Hematopoietic multipotent progenitor cell treated with erythropoietin and hydrocortisone succinate and interleukin-3 and kit ligand, for 4 days (in vitro differentiated cells): ENCODE results near the gene RADIL.
A peak's percentile ranks its signal among the peaks of the same experiment; 100 is the strongest.

Experiments used
- DNase-seq: peaks from one replicate; pipeline ENCODE4 v3.0.0-alpha.2; 2015

The RADIL gene

DNA sequence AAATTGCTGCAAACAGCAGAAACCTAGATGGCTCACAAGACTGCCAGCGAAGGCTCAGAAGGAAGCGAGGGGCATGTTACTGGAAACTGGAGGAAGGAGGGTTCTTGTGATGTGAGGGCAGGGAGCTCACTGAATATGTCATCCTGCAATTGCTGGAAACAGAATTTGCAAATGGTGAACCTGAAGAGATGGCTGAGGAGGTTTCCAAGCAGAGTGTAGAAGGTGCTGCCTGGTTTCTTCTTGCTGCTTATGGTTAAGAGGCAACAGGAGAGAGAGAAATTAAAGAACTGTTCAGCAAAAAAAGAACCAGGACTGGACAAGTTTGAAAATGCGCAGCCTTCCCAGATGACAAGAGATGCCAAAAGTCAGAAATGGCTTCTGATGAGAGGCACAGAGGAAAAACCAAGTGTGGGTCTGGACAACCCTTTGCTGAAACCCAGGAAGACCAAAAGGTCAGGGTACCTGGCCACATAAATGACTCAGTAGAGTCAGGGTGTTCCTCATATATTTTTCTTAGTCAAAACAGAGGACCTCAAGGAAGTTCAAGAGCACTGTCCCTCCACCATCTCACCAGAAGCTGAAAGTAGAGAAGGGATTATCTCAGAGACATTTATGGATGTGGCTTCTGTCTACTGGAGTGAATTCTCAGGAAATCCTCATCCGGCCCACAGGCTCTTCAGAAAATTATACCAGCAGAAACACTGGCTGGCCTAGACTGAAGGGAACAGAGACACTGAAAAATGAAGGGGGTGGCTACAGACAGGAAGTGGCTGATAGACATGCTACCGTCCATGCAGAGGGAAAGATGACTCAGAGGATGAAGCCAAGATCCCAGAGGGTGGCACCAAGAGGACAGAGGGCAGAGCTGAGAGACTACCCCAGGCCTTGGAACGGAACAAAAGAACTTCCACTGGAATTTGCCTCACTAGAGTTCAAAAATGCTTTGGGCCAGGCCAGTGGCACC, 31.8 kb downstream of the RADIL start:
- DNase-seq = peak; percentile 24

DNA sequence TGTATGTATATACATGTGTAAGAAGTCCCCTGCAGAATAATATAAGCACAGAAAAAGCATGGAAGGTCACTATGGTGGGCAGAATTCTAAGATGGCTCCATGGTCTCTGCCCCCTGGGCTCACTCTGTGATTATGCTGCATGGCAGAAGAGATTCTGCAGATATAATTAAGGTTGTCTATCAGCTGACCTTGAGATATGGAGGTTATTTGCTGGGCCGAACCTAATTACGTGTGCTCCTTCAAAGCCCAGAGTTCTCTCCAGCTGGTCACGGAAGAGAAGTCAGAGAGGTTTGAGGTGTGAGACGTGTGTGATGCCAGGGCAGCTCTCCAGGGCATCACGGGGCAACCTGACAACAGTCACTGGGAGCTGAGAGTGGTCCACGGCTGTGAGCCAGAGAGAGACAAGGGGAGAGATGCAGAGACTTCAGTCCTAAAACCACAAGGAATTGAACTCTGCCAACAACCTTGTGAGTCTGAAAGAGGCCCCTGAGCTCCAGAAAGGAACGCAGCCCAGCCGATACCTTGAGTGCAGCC, 33.2 kb downstream of the RADIL start:
- no peak for DNase-seq

DNA sequence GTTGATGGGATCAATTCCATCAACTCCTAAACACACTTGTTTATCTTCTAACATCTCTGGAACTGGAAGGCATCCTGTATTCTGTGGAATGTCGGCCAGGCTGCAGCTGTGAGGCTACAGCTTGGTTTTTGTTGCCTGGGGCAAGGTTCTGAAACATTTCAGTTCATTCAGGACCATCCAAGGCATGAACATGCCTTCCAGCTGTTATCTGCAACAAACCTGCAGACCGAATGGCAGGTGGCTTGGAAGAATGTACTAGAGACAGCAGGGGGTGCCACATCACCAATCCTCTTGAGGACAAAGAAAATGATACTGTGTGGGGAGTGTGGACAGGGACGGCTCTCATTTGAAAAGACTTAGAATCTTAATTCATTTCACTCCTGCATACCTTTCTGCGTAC, 34.1 kb downstream of the RADIL start:
- peak; percentile 59 for DNase-seq

DNA sequence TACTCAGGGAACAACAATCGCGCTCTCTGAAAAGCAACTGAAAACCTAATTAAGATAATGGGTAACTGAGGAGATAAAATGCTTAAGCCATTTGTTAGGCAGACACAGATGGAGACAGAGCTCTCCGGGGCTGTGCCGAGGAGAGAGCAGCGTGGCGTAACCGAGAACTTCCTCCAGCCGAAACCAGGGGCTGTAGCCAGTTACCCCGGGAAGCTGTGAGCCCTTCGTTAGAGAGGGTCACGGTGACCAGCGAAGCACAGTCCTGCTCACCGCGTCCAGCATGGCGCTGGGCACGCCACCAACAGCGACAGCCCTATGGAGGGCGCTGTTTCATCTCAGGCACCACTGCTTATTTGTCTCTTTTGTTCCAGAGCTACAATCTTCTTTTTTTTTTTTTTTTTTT, 37.8 kb downstream of the RADIL start:
- peak; percentile 40 for DNase-seq

DNA sequence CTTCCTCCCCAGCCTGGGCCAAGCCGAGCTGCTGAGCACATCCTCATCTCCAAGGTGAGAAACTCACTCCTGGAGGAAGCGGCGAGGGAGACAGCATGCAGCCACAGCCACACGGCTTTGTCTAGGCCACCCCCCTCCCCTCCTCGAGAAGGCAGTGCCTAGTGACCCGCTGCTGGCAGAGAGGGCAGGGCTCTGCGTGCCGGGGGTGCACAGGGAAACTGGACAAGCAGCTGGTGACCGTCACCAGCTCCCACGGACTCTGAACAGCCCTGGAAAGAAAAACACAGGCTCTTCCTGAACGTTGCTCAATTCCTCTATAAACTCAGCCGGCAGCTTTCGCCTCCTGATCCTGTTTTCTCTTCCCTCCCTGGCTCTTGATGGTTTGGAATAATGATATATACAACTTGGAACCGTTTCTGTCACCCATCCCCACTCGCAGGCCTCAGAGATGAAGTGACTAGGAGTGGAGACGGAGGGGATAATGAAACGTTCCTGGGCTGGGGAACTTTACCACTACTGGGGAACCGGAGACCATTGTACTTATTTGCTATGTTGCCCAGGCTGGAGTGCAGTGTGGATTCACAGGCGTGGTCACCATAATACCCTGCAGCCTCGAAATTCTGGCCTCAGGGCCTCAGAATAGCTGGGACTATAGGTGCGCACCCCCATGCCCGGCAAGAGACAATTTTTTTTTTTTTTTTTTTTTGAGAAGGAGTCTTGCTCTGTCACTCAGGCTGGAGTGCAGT, 41.0 kb downstream of the RADIL start:
- no peak for DNase-seq

- no peak for DNase-seq
These were observed 41.7 kb downstream of the RADIL start for GRCh38 chr7:4841836-4842235.

DNA sequence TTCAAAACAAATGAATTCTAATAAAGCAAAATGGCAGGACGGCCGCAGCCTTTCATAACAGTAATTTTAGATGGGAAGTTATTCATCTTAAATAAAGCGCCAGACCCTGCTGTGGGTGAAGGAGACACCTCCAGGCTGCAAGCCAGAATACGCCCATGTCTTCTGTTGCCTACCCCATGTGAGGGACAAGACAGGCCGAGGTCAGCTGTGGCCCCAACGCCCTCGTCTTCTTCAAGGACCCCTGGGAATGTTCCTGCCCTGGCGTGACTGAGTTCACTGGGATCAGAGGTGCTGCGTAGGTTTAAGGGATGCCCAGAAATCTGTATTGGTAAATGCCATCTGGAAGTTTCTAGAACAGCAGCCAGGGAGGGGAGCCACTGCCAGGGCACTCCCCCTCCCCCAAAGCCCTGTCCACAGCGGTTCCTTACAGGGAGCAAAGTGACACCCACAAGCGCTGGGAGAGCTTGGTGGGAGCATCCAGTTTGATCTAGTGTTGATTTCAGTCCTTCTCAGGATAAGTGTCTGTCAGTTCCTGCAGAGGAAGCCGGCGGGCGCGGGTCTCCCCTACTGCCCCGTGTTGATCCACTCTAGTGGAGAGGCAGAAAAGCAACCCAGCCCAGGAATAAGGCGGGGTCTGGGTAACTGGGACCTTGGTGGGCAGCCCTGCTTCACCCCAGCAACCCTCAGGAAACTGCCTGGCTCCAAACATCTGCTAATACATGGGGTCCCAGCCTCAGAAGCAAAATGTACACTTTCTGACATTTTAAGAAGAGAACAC, 42.3 kb downstream of the RADIL start:
- DNase-seq = no peak

- DNase-seq = no peak
These were observed 43.4 kb downstream of the RADIL start for GRCh38 chr7:4840079-4840501.

GRCh38 chr7:4838626-4839334, 44.7 kb downstream of the RADIL start:
- DNase-seq = no peak

DNA sequence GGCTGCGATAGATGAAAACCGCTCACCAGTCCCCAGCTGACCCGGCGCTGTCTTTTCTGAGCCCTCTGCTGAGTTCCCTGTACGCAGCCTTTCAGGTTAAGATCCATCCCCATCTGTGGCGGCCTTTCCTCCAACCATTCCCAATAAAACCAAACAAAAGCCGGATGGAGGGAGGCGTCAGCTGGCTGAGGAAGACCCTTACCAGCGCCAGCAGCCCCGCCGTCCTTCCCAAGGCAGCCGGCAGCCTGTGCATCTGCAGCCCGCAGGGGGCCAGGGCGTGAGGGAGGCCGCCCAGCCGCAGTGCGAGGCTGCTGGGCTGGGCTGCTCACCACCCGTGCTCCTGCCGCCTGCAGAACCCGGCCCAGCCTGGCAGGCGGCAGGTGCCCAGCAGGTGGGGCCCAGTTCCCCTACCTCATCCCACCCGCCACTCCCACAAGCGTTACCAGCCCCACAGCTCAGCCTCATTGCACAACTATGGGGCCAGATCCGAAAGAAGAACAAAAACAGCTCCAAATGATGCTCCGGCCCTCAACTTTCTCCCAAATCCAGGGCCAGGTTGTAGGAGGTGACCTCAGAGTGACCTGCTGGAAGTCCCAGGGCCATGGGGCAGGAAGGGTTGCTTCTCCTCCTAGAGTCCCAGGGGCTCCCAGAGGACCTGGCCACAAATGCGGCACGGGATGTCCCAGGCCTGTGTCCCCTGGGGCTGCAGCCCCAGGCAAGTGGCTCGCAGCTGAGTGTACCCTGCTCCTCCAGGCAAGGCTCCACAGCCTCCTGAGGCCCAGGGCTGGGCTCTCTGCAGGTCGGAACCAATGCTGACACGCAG, 45.5 kb downstream of the RADIL start:
- no peak for DNase-seq

DNA sequence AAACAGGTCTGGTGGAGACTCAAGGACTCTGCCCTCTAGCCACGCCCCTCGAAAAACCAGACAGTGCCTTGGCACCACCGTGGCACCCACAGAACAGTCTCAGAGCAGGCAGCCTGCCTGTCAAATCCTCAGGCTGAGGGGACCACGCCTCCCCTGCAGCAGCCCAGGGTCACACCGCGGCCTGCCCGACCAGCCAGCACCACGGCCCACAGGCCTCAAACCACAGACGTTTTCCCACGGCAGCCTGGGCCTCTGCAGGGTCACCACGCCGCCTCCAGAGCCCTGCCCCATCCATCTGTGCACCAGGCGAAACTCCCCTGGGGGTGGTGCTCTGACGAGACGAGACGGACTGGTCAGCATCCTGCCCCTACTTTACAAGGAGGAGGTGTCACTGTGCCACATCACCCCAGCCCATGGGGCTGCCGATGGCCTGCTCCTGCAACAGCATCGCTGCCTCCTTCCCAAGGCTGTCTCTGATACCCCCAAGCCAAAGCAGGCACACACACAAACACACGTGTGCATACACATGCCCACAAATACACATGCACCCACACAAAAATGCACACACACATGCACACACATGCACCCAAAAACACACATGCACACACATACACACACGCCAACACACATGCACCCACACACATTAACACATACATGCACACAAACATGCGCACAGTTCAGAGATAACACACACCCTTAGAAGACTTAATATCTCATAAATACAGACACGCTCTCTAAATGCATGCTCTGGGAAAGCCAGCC, 46.3 kb downstream of the RADIL start:
- peak; percentile 20 for DNase-seq

- no peak for DNase-seq
These were observed 47.3 kb downstream of the RADIL start for GRCh38 chr7:4836206-4836661.

DNA sequence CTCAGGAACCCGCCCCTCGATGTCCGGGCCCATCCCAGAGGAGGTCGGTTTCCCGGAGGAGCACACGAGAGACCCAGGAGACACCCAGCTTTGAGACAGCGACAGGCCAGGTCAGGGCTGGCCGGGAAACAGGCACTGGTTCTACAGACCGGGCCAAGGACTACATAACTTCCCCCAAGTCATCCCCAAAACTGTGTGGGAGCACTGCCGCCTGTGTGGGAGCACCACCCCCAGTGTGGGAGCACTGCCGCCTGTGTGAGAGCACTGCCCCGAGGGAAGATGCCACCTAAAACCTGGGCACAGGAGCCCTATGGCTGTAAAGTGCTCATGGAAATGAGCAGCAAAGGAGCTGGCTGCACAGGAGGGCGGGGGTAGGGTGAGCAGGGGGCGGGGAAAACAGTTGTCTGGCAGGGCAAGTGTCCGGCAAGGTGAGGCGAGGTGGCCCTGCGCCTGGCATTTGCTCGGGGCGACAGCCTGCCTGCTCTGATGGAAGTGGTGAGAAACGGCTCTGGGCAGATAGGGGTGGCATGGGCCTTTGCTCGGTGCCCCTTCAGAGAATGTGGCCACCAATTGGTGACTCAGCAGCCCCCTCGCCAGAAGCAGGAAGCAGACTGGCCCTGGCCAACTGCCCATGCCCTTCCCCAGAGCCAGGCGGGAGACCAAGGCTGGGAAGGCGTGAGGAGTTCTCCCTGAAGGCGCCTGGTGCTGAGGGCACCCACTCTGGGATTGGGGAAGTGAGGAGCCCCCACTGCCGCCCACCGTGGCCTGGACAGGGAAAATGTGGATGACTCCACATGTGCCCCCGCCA, 47.9 kb downstream of the RADIL start:
- no peak for DNase-seq

DNA sequence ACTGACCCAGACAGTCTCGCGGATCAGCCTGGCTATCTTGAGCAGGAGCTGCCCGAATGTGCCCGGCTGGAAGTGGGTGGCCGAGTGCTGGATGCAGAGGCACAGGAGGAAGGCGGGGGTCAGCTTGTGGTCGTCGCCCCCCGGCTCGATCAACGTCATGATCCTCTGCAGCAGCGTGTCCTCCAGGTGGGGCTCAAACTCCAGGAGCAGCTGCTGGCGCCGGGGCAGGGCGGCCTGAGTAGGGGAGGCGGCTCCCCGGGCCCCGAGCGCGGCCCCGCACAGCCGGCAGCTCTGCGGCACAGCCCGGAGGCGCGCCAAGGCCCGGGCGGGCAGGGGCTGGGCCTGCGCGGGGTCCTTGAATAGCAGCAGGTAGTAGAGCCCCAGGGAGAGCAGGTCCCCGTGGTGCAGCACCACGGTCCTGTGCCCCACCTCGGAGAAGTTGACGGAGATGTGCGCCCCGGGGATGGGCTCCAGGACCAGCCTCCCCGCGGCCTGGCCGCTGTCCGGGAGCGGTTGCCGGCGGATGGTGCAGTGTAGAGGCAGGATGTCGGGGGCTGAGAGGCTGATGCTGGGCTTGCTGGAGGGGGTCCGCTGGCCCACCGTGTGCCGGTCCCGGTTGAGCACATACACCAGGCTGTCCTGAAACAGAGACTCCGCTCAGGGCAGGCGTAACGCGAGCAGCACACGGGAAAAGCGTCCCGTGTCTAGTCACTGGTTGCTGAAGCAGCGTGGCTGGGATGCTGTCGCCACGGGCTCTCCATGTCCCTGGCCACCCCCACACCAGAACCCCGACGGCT, 48.7 kb downstream of the RADIL start:
- DNase-seq = no peak

DNA sequence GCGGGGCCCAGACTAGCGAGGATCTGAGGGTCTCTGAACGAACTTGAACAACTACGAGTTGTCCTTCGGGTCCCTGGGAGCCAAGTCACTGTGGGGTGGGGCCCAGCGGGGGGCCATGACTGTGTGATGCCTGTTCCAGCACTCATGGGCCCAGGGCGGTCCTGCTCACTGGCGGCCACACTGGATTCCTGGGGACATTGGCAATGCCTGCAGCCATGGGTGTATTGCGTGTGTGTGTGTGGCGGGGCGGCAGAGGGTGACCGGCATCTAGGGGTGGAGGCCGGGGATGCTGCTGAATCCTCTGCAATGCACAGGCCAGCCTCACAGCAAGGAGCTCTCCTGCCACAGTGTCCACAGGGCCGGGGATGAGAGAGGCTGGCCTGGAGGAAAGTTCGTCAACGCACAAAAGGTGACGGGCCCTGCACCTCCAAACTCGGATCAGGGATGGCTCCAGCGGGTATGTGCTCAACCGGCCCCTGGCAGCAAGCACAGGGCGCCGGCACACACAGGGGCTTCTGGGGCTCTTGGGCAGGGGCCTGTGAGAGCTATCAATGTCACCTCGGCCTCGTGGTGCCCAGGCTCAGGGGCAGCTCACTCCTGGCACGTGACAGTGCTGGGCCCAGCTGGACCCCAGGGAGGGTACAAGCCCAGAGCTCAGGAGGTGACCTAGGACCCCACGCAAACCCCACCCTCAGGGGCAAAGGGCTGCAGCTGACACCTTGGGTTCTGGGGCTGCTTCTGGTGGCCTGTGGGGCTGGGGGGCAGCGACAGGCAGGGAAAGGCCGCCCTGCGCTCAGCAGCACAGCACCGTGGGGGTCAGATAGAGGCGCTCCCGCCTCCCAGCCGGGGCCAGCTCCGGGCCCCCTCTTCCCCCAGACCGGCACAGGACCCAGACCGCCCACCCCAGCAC, 49.6 kb downstream of the RADIL start:
- DNase-seq = no peak

GRCh38 chr7:4833176-4833575, 50.3 kb downstream of the RADIL start:
- no peak for DNase-seq

DNA sequence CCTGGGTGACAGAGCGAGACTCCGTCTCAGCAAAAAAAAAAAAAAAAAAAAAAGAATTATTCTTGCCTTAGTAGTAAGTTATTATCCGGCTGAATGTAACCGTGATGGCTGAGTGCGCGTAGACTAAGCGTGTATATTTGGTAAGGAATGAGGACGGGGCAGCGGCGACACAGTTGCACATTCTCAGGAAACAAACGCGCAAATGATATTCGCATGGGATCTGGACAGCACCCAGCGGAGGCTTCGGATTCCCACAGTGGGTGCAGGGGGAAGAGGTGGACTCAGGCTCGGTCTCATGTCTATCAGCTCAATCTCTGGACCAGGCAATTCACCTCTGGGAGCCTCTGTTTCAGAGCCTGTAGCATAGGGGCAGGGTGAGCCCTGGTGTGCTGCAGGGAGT, 50.8 kb downstream of the RADIL start:
- DNase-seq = no peak
